GM19455 (cell line): ENCODE data around the gene DPY19L1.
"Not testable (repeated sequence)": the region's sequence is repeated elsewhere in the genome, so short reads cannot be mapped to it uniquely, and the experiment has no call there.

ENCODE experiments used
- ATAC-seq: cut with Tn5 transposase; IDR thresholded peaks from one replicate; pipeline ENCODE4 v1.9.1; 2021; ENCODE audit not compliant: unreplicated experiment

Gene DPY19L1

DNA sequence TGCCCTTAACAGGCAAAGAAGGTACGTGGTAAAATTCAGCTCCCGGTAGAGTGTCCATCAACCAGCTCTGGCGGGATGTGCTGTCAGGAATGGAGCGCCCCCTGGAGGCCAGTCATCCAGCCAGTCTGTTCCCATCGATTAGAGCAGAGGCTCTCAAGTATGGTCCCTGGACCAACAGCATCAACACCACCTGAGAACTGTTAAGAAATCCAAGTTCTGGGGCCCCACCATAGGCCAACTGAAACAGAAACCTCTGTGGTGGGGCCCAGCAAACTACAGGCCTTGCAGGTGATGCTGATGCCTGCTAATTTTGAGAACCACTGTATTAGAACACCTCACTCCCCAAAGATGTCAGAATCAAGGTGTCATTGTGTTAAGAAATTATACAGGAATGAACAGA lies 109.2 kb downstream of the DPY19L1 start:
- peak; percentile 80 for ATAC-seq

- not testable (repeated sequence) for ATAC-seq
Measured at GRCh38 chr7:34920470-34920869, 116.8 kb downstream of the DPY19L1 start.

GRCh38 chr7:34919038-34919437 lies 118.2 kb downstream of the DPY19L1 start:
- not testable (repeated sequence) for ATAC-seq

DNA sequence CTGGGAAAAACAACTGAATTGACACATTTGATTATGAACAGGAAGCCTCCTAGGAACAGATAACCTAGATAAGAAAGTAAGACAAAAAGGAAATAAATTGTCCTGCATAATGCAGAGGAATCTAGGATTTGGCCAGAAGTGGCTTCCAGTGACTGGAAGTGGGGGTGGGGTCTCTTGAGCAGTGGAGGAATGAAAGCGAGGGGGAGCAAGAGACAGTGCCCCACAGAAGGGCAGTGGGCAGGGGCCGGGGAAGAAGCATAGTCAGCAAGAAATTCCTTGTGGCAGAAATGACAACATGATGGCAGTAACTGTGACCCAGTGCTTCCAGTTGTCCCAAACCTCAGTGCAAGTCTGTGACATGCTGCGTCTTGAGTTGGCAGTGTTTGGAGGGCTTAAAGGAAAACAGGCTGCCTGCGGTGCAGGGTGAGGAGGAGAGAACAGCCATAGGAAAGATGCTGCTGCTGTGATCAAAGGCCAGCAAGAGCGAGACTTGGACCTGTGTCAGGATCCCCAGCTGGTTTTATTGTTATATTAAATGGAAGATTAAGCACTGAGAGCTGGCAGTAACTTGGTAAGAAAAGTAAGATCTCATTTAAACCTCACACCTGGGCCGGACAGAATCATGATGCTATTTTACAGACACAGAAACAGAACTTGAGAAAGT lies 119.0 kb downstream of the DPY19L1 start:
- not testable (repeated sequence) for ATAC-seq

GRCh38 chr7:34917515-34917914 lies 119.8 kb downstream of the DPY19L1 start:
- not testable (repeated sequence) for ATAC-seq

DNA sequence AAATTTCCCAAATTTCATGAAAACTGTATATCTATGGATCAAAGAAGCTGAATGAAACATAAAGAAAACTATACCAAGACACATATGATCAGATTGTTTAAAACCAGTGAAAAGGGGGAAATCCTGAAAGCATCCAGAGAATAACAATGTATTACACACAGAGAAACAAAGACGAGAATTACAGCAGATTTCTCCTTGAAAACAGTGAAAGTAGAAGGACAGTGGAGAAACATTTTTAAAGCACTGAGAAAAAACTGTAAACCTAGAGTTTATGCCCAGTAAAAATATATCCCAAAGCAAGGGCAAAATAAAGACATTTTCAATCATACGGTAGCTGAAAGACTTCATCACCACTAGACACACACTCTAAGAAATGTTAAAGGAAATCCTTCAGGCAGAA lies 121.0 kb downstream of the DPY19L1 start:
- no peak for ATAC-seq

GRCh38 chr7:34912236-34912635 lies 125.0 kb downstream of the DPY19L1 start:
- no peak for ATAC-seq

- not testable (repeated sequence) for ATAC-seq
Measured at GRCh38 chr7:34906266-34906850, 130.9 kb downstream of the DPY19L1 start.

- ATAC-seq: no peak
Measured at GRCh38 chr7:34904987-34905386, 132.3 kb downstream of the DPY19L1 start.

DNA sequence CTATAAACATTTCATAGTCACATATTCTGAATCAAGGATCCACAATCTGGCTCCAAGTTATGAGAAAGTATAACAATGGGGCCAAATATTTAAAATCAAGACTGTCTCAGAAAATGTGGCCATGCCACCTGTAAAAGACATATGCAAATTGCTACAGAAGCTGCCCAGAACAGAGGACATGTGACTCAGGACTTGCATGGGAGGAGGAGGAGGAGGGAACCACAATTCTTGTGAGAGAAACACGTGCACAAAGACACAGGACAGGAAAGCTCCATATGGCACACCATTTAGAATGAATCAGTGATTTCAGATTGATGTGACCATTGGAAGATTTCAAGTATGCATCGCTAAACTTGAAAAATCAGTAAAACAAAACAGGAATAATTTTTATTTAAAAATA lies 133.4 kb downstream of the DPY19L1 start:
- not testable (repeated sequence) for ATAC-seq

GRCh38 chr7:34902182-34902581 lies 135.1 kb downstream of the DPY19L1 start:
- no peak for ATAC-seq

- ATAC-seq: no peak
Measured at GRCh38 chr7:34900891-34901513, 136.3 kb downstream of the DPY19L1 start.

DNA sequence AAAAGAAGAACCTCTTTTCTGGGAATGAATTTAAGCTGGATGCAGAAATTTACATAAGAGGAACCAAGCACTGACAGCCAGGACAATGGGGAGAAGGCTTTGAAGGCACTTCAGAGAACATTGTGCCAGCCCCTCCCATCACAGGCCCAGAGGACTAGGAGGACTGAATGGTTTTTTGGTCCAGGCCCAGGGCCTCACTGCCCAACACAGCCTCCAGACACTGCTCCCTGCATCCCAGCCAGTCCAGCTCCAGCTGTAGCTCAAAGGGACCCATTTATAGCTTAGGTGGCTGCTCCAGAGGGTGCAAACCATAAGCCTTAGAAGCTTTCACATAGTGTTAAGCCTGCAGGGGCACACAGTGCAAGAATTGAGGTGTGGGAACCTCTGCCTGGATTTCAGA lies 142.1 kb downstream of the DPY19L1 start:
- no peak for ATAC-seq

GRCh38 chr7:34889951-34890350 lies 147.3 kb downstream of the DPY19L1 start:
- ATAC-seq: no peak

- no peak for ATAC-seq
Measured at GRCh38 chr7:34886856-34887255, 150.4 kb downstream of the DPY19L1 start.

GRCh38 chr7:34883855-34884254 lies 153.4 kb downstream of the DPY19L1 start:
- not testable (repeated sequence) for ATAC-seq

- ATAC-seq: no peak
Measured at GRCh38 chr7:34879871-34880270, 157.4 kb downstream of the DPY19L1 start.

GRCh38 chr7:34878944-34879735 lies 158.1 kb downstream of the DPY19L1 start:
- ATAC-seq: not testable (repeated sequence)
